Tongue (tissue), 3 donors: Measurements from ENCODE around the gene MRPL1. TPM values are rescaled to one million over a fixed set of nuclear protein-coding genes. Genes with fewer than 3 reads are reported as not detected.
"Not testable (repeated sequence)": the region's sequence is repeated elsewhere in the genome, so short reads cannot be mapped to it uniquely, and the experiment has no call there.

ENCODE experiments used
- DNase-seq: peaks from one replicate; pipeline ENCODE4 v3.0.0-alpha.2; 2015
- small RNA-seq: library from RNA; depleted of rRNA; stranded (forward); fragments of <200 nt; gene quantifications from one replicate; pipeline ENCODE3, GENCODE V24; 2014; ENCODE audit warnings: low replicate concordance
- total RNA-seq: library from RNA; depleted of rRNA; stranded (reverse); fragments of >200 nt; gene quantifications from one replicate; pipeline ENCODE4 v1.2.3, GENCODE V29; 2014

The MRPL1 gene
- total RNA-seq, 1 donor from 2014 or later = 42.4 TPM

GRCh38 chr4:77982900-77983540 is 120.4 kb downstream of the MRPL1 start:
- DNase-seq = not testable (repeated sequence)

- DNase-seq = not testable (repeated sequence)
Observed at GRCh38 chr4:77983612-77984311, 121.1 kb downstream of the MRPL1 start.

- DNase-seq = no peak
Observed at GRCh38 chr4:77989968-77990367, 127.3 kb downstream of the MRPL1 start.

- no peak for DNase-seq
Observed at GRCh38 chr4:77990456-77990855, 127.8 kb downstream of the MRPL1 start.

- DNase-seq = no peak
Observed at GRCh38 chr4:77990904-77991358, 128.3 kb downstream of the MRPL1 start.

GRCh38 chr4:77992581-77992980 is 130.0 kb downstream of the MRPL1 start:
- DNase-seq = no peak

- DNase-seq = peak; percentile 76
Observed at GRCh38 chr4:77994194-77994721, 131.6 kb downstream of the MRPL1 start.

- DNase-seq = no peak
Observed at GRCh38 chr4:77996076-77996475, 133.4 kb downstream of the MRPL1 start.

GRCh38 chr4:78001531-78001930 is 138.9 kb downstream of the MRPL1 start:
- DNase-seq = no peak

GRCh38 chr4:78002260-78002659 is 139.6 kb downstream of the MRPL1 start:
- peak; percentile 6 for DNase-seq

Small RNAs within 50 kb of the gene (small RNA-seq; reads per million reads assigned to genes)
- gene AC112225.1 = not detected

Other genes with a start within 250 kb of the MRPL1 start
- gene CNOT6L, start 43.5 kb upstream of the MRPL1 start, total RNA-seq = 49.4 TPM
- 46.9 TPM for gene FRAS1, start 194.5 kb downstream of the MRPL1 start, total RNA-seq